Measurements from ENCODE around the gene MXRA7.

MXRA7 gene

GRCh38 chr17:76695059-76695831 is 15.5 kb downstream of the MXRA7 start:
- no peak for DNase-seq

GRCh38 chr17:76691379-76692191 is 19.2 kb downstream of the MXRA7 start:
- no peak for DNase-seq

GRCh38 chr17:76690596-76691280 is 20.0 kb downstream of the MXRA7 start:
- no peak for DNase-seq

GRCh38 chr17:76689859-76690258 is 20.9 kb downstream of the MXRA7 start:
- no peak for DNase-seq

GRCh38 chr17:76688165-76688622 is 22.6 kb downstream of the MXRA7 start:
- DNase-seq = no peak

GRCh38 chr17:76687298-76688164 is 23.2 kb downstream of the MXRA7 start:
- no peak for DNase-seq

- no peak for DNase-seq
These were observed 24.0 kb downstream of the MXRA7 start for GRCh38 chr17:76686538-76687297.

- no peak for DNase-seq
These were observed 24.9 kb downstream of the MXRA7 start for GRCh38 chr17:76685846-76686245.

GRCh38 chr17:76685366-76685765 is 25.4 kb downstream of the MXRA7 start:
- DNase-seq = no peak

GRCh38 chr17:76684756-76685155 is 26.0 kb downstream of the MXRA7 start:
- DNase-seq = no peak

GRCh38 chr17:76683921-76684745 is 26.6 kb downstream of the MXRA7 start:
- DNase-seq = no peak

- DNase-seq = no peak
These were observed 27.6 kb downstream of the MXRA7 start for GRCh38 chr17:76683011-76683755.

GRCh38 chr17:76682296-76682695 is 28.5 kb downstream of the MXRA7 start:
- DNase-seq = peak; percentile 32

GRCh38 chr17:76681222-76682137 is 29.3 kb downstream of the MXRA7 start:
- peak; percentile 55 for DNase-seq

- no peak for DNase-seq
These were observed 31.5 kb downstream of the MXRA7 start for GRCh38 chr17:76679239-76679638.

GRCh38 chr17:76678330-76678729 is 32.4 kb downstream of the MXRA7 start:
- DNase-seq = no peak

GRCh38 chr17:76677406-76677805 is 33.4 kb downstream of the MXRA7 start:
- DNase-seq = no peak

GRCh38 chr17:76676629-76677028 is 34.1 kb downstream of the MXRA7 start:
- no peak for DNase-seq

- no peak for DNase-seq
These were observed 35.1 kb downstream of the MXRA7 start for GRCh38 chr17:76675648-76676047.

Data from fibroblast of skin of right biceps (primary cell).